BLaER1 treated with 17β-estradiol and CSF1 and Interleukin-3, amounts not matched to agents 10 nM and 100 nM (cell line): ENCODE data around the gene TSTD2.
"Not testable (repeated sequence)": the region's sequence is repeated elsewhere in the genome, so short reads cannot be mapped to it uniquely, and the experiment has no call there.

ENCODE experiments used
- H3K27ac ChIP-seq, 11 experiments: shearing (Covaris generic); formaldehyde crosslinking; 2 replicates each; pipeline ENCODE4 v1.8.1; 2022
- H3K27me3 ChIP-seq, 11 experiments: shearing (Covaris generic); formaldehyde crosslinking; 2 replicates each; pipeline ENCODE4 v1.8.1; 2022
- H3K36me3 ChIP-seq, 11 experiments: shearing (Covaris generic); formaldehyde crosslinking; 2 replicates each; pipeline ENCODE4 v1.8.1; 2022
- H3K4me1 ChIP-seq, 10 experiments: shearing (Covaris generic); formaldehyde crosslinking; 2 replicates each; pipeline ENCODE4 v1.8.1; 2022
- H3K4me2 ChIP-seq, 11 experiments: shearing (Covaris generic); formaldehyde crosslinking; 2 replicates each; pipeline ENCODE4 v1.8.1; 2022
- H3K4me3 ChIP-seq, 10 experiments: shearing (Covaris generic); formaldehyde crosslinking; 2 replicates each; pipeline ENCODE4 v1.8.1; 2022
- H3K9ac ChIP-seq, 11 experiments: shearing (Covaris generic); formaldehyde crosslinking; 2 replicates each; pipeline ENCODE4 v1.8.1; 2022
- H3K9me3 ChIP-seq, 11 experiments: shearing (Covaris generic); formaldehyde crosslinking; replicated peaks in 1 of 11; 2 replicates each; pipeline ENCODE4 v1.8.1; 2022
- H4K20me1 ChIP-seq, 11 experiments: shearing (Covaris generic); formaldehyde crosslinking; 2 replicates each; pipeline ENCODE4 v1.8.1; 2022
- Cebpa-rat ChIP-seq, 11 experiments: shearing (Covaris generic); IDR thresholded peaks; 2 replicates each; pipeline ENCODE4 v1.8.1; 2022

TSTD2 gene

DNA sequence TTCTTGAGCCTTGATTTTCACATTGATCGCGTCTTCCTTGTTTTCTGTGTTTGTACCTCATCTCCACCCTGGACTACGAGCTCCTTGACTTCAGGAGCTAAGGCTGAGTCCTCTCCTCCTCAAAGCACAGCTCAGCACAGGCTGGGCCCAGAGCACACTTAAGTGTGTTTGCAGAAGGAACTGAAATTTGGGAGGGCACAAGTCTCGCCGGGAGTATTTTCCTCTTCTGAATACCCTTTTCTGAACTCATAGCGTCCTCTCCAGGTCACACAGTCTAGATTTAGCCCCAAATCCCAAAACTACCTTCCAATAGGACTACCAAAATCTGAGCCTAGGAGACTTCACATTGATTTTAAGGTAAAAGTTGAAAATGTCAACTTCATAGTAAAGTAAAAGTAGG, 41.6 kb downstream of the TSTD2 start:
- no peaks in the 10 kb centered on the region for H4K20me1 ChIP-seq
- no peak overlapping the region for H3K27ac ChIP-seq
- H3K27me3 ChIP-seq, result no peaks in the 10 kb centered on the region
- H3K9me3 ChIP-seq, result peaks cover 0 to 7% (median 0%) of the 10 kb centered on the region in 11 experiments; a peak in 4 of 22 replicates
- no peaks in the 10 kb centered on the region for H3K36me3 ChIP-seq
- H3K4me2 ChIP-seq, result no peak overlapping the region
- no peak for TF ChIP-seq Cebpa-rat (IDR thresholded peaks at IDR 0.05)
- H3K4me1 ChIP-seq, result peaks cover 0 to 14% (median 12%) of the 10 kb centered on the region in 10 experiments; a peak in 16 of 20 replicates
- no peak overlapping the region for H3K4me3 ChIP-seq
- H3K9ac ChIP-seq, result no peak overlapping the region

- H3K27me3 ChIP-seq, H3K4me1 ChIP-seq, H3K9me3 ChIP-seq, H3K9ac ChIP-seq, H3K4me3 ChIP-seq, H3K27ac ChIP-seq, H3K4me2 ChIP-seq, H4K20me1 ChIP-seq, H3K36me3 ChIP-seq: not testable (repeated sequence)
These were observed 46.3 kb downstream of the TSTD2 start for GRCh38 chr9:97586909-97587308.

- not testable (repeated sequence) for H3K4me3 ChIP-seq, H3K4me1 ChIP-seq, H3K27ac ChIP-seq, H4K20me1 ChIP-seq, H3K4me2 ChIP-seq, H3K36me3 ChIP-seq, H3K9me3 ChIP-seq, H3K9ac ChIP-seq, H3K27me3 ChIP-seq
These were observed 48.4 kb downstream of the TSTD2 start for GRCh38 chr9:97584778-97585177.

GRCh38 chr9:97581590-97581989, 51.6 kb downstream of the TSTD2 start:
- H3K36me3 ChIP-seq, H4K20me1 ChIP-seq, H3K27me3 ChIP-seq: not testable (repeated sequence)

DNA sequence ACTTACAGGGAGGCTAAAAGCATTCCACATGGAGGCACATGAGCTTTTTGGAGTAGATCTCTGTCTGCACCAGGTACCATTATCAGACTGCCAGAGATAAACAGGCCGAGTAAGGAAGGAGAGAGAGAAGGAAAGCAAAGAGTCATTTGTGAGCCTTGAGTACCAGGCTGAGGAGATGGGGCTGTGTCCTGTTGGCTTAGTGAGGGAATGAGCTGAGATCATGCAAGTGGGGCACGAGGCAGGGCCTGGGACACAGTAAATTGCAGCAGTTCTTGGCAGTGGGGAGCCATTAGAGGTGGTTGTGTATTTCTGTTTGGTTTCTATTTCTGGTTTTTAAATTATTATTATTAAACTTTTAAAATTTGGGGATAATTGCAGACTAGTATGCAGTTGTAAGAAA, 53.3 kb downstream of the TSTD2 start:
- Histone ChIP-seq H3K9me3 (no peaks in the 10 kb centered on the region; a peak in 1 of 22 replicates), H3K36me3 (no peaks in the 10 kb centered on the region), H3K27ac (no peak overlapping the region), H3K4me2 (no peak overlapping the region), H4K20me1 (no peaks in the 10 kb centered on the region), H3K4me1 (peaks cover 0 to 9% (median 0%) of the 10 kb centered on the region in 10 experiments; a peak in 4 of 20 replicates), H3K27me3 (no peaks in the 10 kb centered on the region), H3K4me3 (no peak overlapping the region), H3K9ac (no peak overlapping the region)
- TF ChIP-seq Cebpa-rat (IDR thresholded peaks at IDR 0.05), result no peak

More at GRCh38 chr9:97581590-97581989, 51.6 kb downstream of the TSTD2 start:
- not testable (repeated sequence) for H3K9ac ChIP-seq, H3K4me2 ChIP-seq, H3K27ac ChIP-seq, H3K4me3 ChIP-seq, H3K4me1 ChIP-seq, H3K9me3 ChIP-seq

DNA sequence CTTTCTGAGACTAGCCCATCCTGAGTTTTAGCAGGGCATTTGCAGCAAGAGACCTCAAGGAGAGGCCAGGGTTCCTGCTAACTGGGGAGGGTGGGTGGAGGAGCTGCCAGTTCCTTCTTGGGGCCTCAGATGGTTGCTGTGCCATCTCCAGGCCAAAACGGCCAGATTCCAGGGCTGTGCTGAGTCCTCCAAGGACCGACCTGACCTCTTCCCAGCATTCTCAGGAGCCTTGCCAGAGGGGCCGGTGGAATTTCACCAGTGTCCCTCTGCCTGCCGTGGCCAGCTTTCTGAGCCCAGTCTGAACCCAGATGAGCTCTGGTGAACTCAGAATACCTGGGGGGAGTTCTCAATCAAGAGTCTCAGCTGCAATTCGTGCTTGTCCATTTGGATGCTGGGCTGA, 54.3 kb downstream of the TSTD2 start:
- Histone ChIP-seq H3K27me3 (no peaks in the 10 kb centered on the region), H3K27ac (no peak overlapping the region), H3K4me2 (no peak overlapping the region), H4K20me1 (no peaks in the 10 kb centered on the region), H3K9me3 (peaks cover 0 to 10% (median 0%) of the 10 kb centered on the region in 11 experiments; a peak in 3 of 22 replicates), H3K36me3 (no peaks in the 10 kb centered on the region), H3K4me1 (peaks cover 0 to 10% (median 0%) of the 10 kb centered on the region in 10 experiments; a peak in 4 of 20 replicates), H3K9ac (no peak overlapping the region), H3K4me3 (no peak overlapping the region)
- TF ChIP-seq Cebpa-rat (IDR thresholded peaks at IDR 0.05), result no peak

- Histone ChIP-seq H3K27me3 (no peaks in the 10 kb centered on the region), H3K4me2 (no peak overlapping the region), H3K9me3 (peaks cover 0 to 10% (median 0%) of the 10 kb centered on the region in 11 experiments; a peak in 3 of 22 replicates), H3K9ac (no peak overlapping the region), H4K20me1 (no peaks in the 10 kb centered on the region), H3K4me3 (no peak overlapping the region), H3K4me1 (peaks cover 0 to 10% (median 0%) of the 10 kb centered on the region in 10 experiments; a peak in 4 of 20 replicates), H3K36me3 (no peaks in the 10 kb centered on the region), H3K27ac (no peak overlapping the region)
- TF ChIP-seq Cebpa-rat (IDR thresholded peaks at IDR 0.05), result no peak
These were observed 56.1 kb downstream of the TSTD2 start for GRCh38 chr9:97577051-97577450.

DNA sequence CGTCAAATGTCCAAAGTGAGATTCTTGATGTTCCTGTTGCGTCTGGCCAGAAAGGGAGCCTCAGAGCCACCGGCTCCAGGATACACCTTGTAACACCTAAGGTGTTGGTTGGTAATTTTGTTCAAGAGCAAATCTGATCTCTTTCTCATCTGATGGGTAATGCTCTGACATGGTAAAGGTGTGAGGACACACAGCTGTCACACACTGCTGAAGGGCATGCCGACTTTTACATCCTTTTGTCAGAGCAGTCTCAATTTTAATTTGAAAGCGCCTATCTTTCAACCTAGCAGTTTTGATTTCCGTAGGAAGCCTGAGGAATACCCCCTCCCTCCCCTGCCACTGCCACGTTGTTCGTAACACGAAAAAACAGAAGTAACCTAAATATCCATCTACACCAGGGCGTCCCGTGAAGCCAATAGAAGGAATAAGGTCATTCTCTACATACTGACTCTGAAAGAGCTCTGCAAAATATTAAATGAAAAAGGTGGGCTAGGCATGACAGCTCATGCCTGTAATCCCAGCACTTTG, 57.4 kb downstream of the TSTD2 start:
- peaks cover 0 to 10% (median 0%) of the 10 kb centered on the region in 11 experiments; a peak in 3 of 22 replicates for H3K9me3 ChIP-seq
- peaks cover 0 to 10% (median 0%) of the 10 kb centered on the region in 10 experiments; a peak in 4 of 20 replicates for H3K4me1 ChIP-seq
- no peaks in the 10 kb centered on the region for H4K20me1 ChIP-seq
- H3K4me3 ChIP-seq, result no peak overlapping the region
- no peaks in the 10 kb centered on the region for H3K27me3 ChIP-seq
- H3K9ac ChIP-seq, result no peak overlapping the region
- no peak for TF ChIP-seq Cebpa-rat (IDR thresholded peaks at IDR 0.05)
- no peak overlapping the region for H3K27ac ChIP-seq
- no peaks in the 10 kb centered on the region for H3K36me3 ChIP-seq
- H3K4me2 ChIP-seq, result peak overlapping the region in 3 of 11 experiments; percentile 4 to 40 (median 10); a peak in 4 of 22 replicates

DNA sequence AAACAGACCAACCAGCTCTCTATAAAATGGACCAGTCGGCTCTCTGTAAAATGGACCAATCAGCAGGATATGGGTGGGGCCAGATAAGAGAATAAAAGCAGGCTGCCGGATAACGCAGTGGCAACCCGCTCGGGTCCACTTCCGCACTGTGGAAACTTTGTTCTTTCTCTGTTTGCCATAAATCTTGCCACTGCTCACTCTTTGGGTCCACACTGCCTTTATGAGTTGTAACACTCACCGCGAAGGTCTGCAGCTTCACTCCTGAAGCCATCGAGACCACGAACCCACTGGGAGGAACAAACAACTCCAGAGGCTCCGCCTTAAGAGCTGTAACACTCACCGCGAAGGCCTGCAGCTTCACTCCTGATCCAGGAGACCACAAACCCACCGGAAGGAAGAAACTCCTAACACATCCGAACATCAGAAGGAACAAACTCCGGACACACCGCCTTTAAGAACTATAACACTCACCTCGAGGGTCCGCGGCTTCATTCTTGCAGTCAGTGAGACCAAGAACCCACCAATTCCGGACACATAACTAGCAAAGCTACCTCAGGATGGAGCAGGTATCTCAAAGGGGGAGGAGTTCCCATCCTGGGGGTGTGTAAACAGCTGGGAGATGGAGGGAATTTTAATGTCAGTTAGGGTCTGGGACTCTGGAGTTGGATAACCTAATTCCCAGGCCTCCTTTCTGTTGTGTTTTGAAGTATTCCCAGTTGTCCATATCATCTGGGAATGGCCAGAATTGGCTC, 58.1 kb downstream of the TSTD2 start:
- not testable (repeated sequence) for H3K9ac ChIP-seq, H3K36me3 ChIP-seq, H3K4me3 ChIP-seq, H3K27ac ChIP-seq, H4K20me1 ChIP-seq, H3K27me3 ChIP-seq
- Histone ChIP-seq H3K9me3 (peaks cover 0 to 10% (median 0%) of the 10 kb centered on the region in 11 experiments; a peak in 3 of 22 replicates), H3K4me1 (peaks cover 0 to 10% (median 0%) of the 10 kb centered on the region in 10 experiments; a peak in 4 of 20 replicates), H3K4me2 (peak overlapping the region in 6 of 11 experiments; percentile 3 to 40 (median 8); a peak in 6 of 22 replicates)

DNA sequence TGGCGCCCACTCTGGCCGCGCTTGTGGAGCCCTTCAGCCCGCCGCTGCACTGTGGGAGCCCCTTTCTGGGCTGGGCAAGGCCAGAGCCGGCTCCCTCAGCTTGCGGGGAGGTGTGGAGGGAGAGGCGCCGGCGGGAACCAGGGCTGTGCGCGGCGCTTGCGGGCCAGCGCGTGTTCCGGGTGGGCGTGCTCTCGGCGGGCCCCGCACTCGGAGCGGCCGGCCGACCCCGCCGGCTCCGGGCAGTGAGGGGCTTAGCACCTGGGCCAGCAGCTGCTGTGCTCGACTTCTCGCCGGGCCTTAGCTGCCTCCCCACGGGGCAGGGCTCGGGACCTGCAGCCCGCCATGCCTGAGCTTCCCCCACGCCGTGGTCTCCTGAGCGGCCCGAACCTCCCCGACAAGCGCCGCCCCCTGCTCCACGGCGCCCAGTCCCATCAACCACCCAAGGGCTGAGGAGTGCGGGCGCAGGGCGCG, 59.0 kb downstream of the TSTD2 start:
- not testable (repeated sequence) for H3K27ac ChIP-seq, H3K4me3 ChIP-seq, H3K9ac ChIP-seq, H3K4me2 ChIP-seq, H3K36me3 ChIP-seq, H3K27me3 ChIP-seq, H4K20me1 ChIP-seq
- peaks cover 0 to 10% (median 0%) of the 10 kb centered on the region in 10 experiments; a peak in 4 of 20 replicates for H3K4me1 ChIP-seq
- peaks cover 0 to 10% (median 0%) of the 10 kb centered on the region in 11 experiments; a peak in 3 of 22 replicates for H3K9me3 ChIP-seq
